ENCODE data around the gene MINK1. TPM values are rescaled to one million over a fixed set of nuclear protein-coding genes. Genes with fewer than 3 reads are reported as not detected.

Gene MINK1
- total and polyA plus RNA-seq, 2 of the 13 experiments (the other 11 are each of a cell fraction or from before 2014, with no cell fraction given), result 17.2 to 63.9 TPM

DNA sequence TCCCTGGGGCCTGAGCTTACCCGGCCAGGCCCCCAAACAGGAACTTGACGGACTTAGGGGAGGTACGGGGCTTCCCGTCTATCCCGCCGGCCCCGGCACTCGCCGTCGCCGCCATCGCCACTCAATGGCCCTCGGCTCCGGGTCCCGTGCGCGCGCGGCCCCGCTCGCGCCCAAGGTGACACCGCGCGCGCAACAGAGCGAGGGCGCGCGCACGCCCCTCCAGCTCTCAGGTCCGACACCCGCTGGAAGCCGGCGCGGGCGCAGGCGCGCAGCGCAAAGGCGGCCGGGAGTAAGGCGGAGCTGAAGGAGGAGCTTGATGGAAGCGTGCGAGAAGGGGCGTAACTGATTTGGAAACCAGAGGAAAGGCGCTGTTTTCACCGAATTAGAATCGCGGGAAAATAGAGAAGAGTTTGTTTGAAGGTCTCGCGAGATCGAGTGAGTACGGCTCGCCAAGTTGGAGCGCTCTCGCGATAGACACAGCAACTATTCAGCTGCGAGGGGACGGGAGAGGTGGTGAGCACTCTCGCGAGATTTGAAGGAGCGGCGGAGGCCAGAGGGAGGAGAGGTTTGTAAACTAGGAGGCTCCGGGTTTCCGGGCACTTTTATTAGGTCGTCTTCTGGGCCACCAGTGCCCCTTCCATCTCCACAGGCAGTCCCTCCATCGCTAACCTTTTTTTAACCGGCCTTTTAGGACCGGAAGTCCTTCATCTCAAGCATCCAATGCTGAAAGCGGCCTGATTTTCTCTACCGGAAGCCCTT, 106.8 kb downstream of the MINK1 start, which contains the start of the genes RNF167 and SLC25A11 (continued):
- TF ChIP-seq, protein P1, sequence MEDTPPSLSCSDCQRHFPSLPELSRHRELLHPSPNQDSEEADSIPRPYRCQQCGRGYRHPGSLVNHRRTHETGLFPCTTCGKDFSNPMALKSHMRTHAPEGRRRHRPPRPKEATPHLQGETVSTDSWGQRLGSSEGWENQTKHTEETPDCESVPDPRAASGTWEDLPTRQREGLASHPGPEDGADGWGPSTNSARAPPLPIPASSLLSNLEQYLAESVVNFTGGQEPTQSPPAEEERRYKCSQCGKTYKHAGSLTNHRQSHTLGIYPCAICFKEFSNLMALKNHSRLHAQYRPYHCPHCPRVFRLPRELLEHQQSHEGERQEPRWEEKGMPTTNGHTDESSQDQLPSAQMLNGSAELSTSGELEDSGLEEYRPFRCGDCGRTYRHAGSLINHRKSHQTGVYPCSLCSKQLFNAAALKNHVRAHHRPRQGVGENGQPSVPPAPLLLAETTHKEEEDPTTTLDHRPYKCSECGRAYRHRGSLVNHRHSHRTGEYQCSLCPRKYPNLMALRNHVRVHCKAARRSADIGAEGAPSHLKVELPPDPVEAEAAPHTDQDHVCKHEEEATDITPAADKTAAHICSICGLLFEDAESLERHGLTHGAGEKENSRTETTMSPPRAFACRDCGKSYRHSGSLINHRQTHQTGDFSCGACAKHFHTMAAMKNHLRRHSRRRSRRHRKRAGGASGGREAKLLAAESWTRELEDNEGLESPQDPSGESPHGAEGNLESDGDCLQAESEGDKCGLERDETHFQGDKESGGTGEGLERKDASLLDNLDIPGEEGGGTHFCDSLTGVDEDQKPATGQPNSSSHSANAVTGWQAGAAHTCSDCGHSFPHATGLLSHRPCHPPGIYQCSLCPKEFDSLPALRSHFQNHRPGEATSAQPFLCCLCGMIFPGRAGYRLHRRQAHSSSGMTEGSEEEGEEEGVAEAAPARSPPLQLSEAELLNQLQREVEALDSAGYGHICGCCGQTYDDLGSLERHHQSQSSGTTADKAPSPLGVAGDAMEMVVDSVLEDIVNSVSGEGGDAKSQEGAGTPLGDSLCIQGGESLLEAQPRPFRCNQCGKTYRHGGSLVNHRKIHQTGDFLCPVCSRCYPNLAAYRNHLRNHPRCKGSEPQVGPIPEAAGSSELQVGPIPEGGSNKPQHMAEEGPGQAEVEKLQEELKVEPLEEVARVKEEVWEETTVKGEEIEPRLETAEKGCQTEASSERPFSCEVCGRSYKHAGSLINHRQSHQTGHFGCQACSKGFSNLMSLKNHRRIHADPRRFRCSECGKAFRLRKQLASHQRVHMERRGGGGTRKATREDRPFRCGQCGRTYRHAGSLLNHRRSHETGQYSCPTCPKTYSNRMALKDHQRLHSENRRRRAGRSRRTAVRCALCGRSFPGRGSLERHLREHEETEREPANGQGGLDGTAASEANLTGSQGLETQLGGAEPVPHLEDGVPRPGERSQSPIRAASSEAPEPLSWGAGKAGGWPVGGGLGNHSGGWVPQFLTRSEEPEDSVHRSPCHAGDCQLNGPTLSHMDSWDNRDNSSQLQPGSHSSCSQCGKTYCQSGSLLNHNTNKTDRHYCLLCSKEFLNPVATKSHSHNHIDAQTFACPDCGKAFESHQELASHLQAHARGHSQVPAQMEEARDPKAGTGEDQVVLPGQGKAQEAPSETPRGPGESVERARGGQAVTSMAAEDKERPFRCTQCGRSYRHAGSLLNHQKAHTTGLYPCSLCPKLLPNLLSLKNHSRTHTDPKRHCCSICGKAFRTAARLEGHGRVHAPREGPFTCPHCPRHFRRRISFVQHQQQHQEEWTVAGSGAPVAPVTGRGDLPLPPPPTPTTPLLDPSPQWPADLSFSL (CRISPR knock-in tag; IDR thresholded peaks at IDR 0.05), result no peak
- TF ChIP-seq MED1 (CRISPR knock-in tag; IDR thresholded peaks at IDR 0.05) (peak; percentile 44; the same call in 1 of the 2 replicates), ZNF225 (CRISPR knock-in tag; IDR thresholded peaks at IDR 0.05) (no peak), MAZ (IDR thresholded peaks at IDR 0.05; ENCODE audit: borderline replicate concordance, low read depth, low read length) (no peak), MAZ (CRISPR knock-in tag; IDR thresholded peaks at IDR 0.05; ENCODE audit: low read depth) (peak; percentile 64; the same call in 1 of the 2 replicates), TBX2 (CRISPR knock-in tag; IDR thresholded peaks at IDR 0.05; ENCODE audit: borderline replicate concordance) (peak; percentile 79), HNRNPK (IDR thresholded peaks at IDR 0.05; ENCODE audit: low read depth, low read length, poor library complexity, severe bottlenecking) (peak; percentile 65), THAP11 (CRISPR knock-in tag; IDR thresholded peaks at IDR 0.05) (peak; percentile 91), ZSCAN31 (CRISPR knock-in tag; IDR thresholded peaks at IDR 0.05; ENCODE audit: low read depth) (peak; percentile 17; the same call in 1 of the 2 replicates), ZNF121 (CRISPR knock-in tag; IDR thresholded peaks at IDR 0.05) (0 out of 2 replicates have a peak, but pooled peaks have one; percentile 9), KAT7 (CRISPR knock-in tag; IDR thresholded peaks at IDR 0.05; ENCODE audit: borderline replicate concordance) (no peak)
- TF ChIP-seq, protein P2, sequence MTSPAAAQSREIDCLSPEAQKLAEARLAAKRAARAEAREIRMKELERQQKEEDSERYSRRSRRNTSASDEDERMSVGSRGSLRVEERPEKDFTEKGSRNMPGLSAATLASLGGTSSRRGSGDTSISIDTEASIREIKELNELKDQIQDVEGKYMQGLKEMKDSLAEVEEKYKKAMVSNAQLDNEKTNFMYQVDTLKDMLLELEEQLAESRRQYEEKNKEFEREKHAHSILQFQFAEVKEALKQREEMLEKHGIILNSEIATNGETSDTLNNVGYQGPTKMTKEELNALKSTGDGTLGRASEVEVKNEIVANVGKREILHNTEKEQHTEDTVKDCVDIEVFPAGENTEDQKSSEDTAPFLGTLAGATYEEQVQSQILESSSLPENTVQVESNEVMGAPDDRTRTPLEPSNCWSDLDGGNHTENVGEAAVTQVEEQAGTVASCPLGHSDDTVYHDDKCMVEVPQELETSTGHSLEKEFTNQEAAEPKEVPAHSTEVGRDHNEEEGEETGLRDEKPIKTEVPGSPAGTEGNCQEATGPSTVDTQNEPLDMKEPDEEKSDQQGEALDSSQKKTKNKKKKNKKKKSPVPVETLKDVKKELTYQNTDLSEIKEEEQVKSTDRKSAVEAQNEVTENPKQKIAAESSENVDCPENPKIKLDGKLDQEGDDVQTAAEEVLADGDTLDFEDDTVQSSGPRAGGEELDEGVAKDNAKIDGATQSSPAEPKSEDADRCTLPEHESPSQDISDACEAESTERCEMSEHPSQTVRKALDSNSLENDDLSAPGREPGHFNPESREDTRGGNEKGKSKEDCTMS (CRISPR knock-in tag; conservative IDR thresholded peaks at IDR 0.05), result no peak
- TF ChIP-seq, protein P3, sequence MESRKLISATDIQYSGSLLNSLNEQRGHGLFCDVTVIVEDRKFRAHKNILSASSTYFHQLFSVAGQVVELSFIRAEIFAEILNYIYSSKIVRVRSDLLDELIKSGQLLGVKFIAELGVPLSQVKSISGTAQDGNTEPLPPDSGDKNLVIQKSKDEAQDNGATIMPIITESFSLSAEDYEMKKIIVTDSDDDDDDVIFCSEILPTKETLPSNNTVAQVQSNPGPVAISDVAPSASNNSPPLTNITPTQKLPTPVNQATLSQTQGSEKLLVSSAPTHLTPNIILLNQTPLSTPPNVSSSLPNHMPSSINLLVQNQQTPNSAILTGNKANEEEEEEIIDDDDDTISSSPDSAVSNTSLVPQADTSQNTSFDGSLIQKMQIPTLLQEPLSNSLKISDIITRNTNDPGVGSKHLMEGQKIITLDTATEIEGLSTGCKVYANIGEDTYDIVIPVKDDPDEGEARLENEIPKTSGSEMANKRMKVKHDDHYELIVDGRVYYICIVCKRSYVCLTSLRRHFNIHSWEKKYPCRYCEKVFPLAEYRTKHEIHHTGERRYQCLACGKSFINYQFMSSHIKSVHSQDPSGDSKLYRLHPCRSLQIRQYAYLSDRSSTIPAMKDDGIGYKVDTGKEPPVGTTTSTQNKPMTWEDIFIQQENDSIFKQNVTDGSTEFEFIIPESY (CRISPR knock-in tag; IDR thresholded peaks at IDR 0.05), result no peak
- TF ChIP-seq, protein P4, sequence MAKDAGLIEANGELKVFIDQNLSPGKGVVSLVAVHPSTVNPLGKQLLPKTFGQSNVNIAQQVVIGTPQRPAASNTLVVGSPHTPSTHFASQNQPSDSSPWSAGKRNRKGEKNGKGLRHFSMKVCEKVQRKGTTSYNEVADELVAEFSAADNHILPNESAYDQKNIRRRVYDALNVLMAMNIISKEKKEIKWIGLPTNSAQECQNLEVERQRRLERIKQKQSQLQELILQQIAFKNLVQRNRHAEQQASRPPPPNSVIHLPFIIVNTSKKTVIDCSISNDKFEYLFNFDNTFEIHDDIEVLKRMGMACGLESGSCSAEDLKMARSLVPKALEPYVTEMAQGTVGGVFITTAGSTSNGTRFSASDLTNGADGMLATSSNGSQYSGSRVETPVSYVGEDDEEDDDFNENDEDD (CRISPR knock-in tag; IDR thresholded peaks at IDR 0.05; ENCODE audit: borderline replicate concordance), result no peak; the same call in 1 of the 2 replicates
- TF ChIP-seq, protein P5, sequence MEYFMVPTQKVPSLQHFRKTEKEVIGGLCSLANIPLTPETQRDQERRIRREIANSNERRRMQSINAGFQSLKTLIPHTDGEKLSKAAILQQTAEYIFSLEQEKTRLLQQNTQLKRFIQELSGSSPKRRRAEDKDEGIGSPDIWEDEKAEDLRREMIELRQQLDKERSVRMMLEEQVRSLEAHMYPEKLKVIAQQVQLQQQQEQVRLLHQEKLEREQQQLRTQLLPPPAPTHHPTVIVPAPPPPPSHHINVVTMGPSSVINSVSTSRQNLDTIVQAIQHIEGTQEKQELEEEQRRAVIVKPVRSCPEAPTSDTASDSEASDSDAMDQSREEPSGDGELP (IDR thresholded peaks at IDR 0.05; ENCODE audit: borderline replicate concordance, low read depth), result peak; percentile 54; the same call in 1 of the 2 replicates
